Liver (tissue), 3 donors: ENCODE data around the gene PHACTR4.

Experiments used
- ATF3 ChIP-seq: IDR thresholded peaks from 2 replicates; pipeline ENCODE4 v1.6.1; 2016; ENCODE audit warnings: antibody characterized with exemption
- RAD21 ChIP-seq, 2 donors: IDR thresholded peaks; 2 replicates each; pipeline ENCODE4 v1.6.1; 2016; ENCODE audit warnings: antibody characterized with exemption in 2 of 2, mild to moderate bottlenecking in 2 of 2
- TAF1 ChIP-seq: conservative IDR thresholded peaks from 2 replicates; pipeline ENCODE4 v1.6.1; 2016; ENCODE audit warnings: antibody characterized with exemption, mild to moderate bottlenecking
- ZBTB33 ChIP-seq: IDR thresholded peaks from 2 replicates; pipeline ENCODE4 v1.6.1; 2016; ENCODE audit warnings: antibody characterized with exemption
- TF ChIP-seq, protein P1 (sequence below): fragments of 150-350 bp; IDR thresholded peaks from 2 replicates; pipeline ENCODE4 v1.5.1; 2017; ENCODE audit warnings: improper control_type of control experiment, low read depth, low read length; ENCODE audit not compliant: missing input control
- TF ChIP-seq, protein P2 (sequence below): IDR thresholded peaks from 2 replicates; pipeline ENCODE4 v1.6.1; 2016; ENCODE audit warnings: antibody characterized with exemption
- donor health status: healthy.
- donor health status: healthy.

DNA sequence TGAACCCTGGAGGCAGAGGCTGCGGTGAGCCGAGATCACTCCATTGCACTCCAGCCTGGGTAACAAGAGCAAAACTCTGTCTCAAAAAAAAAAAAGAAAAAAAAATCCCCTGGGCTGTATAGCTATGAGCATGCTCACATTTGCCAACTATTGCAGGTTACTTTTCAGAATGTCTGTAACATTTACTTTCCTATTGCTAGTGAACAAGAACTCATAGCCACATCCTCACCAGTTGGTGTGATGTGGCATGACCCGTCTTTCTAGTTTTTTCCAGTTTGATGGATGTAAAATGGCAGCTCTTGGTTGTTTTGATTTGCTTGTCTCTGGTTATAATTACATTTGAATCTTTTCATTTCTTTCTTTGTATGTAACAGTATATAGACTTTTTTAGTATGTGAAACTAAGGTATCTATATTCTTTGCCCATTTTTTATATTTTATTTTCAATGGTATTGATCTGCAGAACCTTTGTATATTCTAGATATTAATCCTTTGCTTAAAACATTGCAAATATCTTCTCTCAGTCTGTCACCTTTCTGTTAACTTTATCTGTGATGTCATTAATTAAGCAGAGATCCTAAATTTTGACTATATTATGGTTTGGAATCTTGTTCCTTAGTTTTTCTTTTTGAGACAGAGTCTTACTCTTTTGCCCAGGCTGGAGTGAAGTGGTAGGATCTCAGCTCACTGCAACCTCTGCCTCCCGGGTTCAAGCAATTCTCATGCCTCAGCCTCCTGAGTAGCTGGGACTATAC is 29.1 kb upstream of the PHACTR4 start:
- TF ChIP-seq, protein P1, sequence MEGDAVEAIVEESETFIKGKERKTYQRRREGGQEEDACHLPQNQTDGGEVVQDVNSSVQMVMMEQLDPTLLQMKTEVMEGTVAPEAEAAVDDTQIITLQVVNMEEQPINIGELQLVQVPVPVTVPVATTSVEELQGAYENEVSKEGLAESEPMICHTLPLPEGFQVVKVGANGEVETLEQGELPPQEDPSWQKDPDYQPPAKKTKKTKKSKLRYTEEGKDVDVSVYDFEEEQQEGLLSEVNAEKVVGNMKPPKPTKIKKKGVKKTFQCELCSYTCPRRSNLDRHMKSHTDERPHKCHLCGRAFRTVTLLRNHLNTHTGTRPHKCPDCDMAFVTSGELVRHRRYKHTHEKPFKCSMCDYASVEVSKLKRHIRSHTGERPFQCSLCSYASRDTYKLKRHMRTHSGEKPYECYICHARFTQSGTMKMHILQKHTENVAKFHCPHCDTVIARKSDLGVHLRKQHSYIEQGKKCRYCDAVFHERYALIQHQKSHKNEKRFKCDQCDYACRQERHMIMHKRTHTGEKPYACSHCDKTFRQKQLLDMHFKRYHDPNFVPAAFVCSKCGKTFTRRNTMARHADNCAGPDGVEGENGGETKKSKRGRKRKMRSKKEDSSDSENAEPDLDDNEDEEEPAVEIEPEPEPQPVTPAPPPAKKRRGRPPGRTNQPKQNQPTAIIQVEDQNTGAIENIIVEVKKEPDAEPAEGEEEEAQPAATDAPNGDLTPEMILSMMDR = no peak
- TF ChIP-seq RAD21 (IDR thresholded peaks at IDR 0.05) = no peak
- TF ChIP-seq ZBTB33 = no peak
- TF ChIP-seq, protein P2, sequence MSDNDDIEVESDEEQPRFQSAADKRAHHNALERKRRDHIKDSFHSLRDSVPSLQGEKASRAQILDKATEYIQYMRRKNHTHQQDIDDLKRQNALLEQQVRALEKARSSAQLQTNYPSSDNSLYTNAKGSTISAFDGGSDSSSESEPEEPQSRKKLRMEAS = no peak
- TF ChIP-seq ATF3 = no peak
- no peak for TF ChIP-seq TAF1
